Loucy (cell line): ENCODE data around the gene PRKAR1A.

Experiments
- CTCF ChIP-seq: fragments of 200-600 bp; sonication (generic); conservative IDR thresholded peaks from 2 replicates; pipeline ENCODE4 v1.5.1; 2014; ENCODE audit warnings: mild to moderate bottlenecking, antibody characterized with exemption, low read length
- EZH2phosphoT487 ChIP-seq: fragments of 200-600 bp; IDR thresholded peaks from 2 replicates; pipeline ENCODE4 v1.6.1; 2018; ENCODE audit warnings: antibody characterized with exemption, mild to moderate bottlenecking, moderate library complexity, borderline replicate concordance

GRCh38 chr17:68581863-68582645 lies 69.8 kb downstream of the PRKAR1A start:
- no peak for TF ChIP-seq CTCF
- TF ChIP-seq EZH2phosphoT487: no peak
